RPMI7951 (cell line): ENCODE measurements around the gene G0S2. TPM values are rescaled to one million over a fixed set of nuclear protein-coding genes. Genes with fewer than 3 reads are reported as not detected.
"Not testable (repeated sequence)": the region's sequence is repeated elsewhere in the genome, so short reads cannot be mapped to it uniquely, and the experiment has no call there.

Source experiments
- DNase-seq: peaks from one replicate; pipeline ENCODE4 v3.0.0-alpha.2; 2012; ENCODE audit warnings: low read depth
- total RNA-seq: library from RNA; depleted of rRNA; stranded (reverse); fragments of >200 nt; shearing (Covaris generic); gene quantifications from 2 replicates; pipeline ENCODE4 v1.2.3, GENCODE V29; 2014

G0S2 gene
- total RNA-seq, 1 experiment from 2014 or later = 20.9 TPM

DNA sequence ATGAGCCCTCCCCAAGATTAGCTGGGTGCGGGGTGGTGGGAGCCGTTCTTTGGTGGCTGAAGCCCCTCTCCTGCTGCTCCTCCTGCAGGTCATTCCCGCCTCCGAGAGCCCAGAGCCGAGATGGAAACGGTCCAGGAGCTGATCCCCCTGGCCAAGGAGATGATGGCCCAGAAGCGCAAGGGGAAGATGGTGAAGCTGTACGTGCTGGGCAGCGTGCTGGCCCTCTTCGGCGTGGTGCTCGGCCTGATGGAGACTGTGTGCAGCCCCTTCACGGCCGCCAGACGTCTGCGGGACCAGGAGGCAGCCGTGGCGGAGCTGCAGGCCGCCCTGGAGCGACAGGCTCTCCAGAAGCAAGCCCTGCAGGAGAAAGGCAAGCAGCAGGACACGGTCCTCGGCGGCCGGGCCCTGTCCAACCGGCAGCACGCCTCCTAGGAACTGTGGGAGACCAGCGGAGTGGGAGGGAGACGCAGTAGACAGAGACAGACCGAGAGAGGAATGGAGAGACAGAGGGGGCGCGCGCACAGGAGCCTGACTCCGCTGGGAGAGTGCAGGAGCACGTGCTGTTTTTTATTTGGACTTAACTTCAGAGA is 448 bp downstream of the G0S2 start:
- peak; percentile 47 for DNase-seq

DNA sequence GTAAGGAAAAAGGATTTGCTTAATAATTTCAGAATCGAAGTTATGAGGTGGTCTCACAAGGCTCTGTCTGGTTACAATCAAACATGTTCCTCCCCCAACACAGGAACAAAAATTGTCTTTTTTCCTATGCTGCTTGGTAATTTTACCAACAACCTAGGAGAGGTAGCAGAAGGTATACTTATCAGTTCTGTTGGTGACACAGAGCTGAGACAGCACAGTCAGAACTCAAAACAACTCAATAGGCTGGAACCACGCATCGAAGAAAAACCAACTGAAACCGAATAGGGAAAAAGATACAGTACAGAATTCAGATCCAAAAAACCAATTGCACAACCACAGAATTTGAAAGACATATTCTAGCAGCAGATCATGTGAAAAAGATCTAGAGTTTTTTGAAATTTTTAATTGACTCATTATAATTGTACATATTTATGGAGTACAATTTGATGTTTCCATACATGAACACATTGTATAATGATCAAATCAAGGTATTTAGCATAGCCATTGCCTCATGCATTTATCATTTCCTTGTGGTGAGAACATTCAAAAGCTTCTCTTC is 3.8 kb downstream of the G0S2 start:
- no peak for DNase-seq

DNA sequence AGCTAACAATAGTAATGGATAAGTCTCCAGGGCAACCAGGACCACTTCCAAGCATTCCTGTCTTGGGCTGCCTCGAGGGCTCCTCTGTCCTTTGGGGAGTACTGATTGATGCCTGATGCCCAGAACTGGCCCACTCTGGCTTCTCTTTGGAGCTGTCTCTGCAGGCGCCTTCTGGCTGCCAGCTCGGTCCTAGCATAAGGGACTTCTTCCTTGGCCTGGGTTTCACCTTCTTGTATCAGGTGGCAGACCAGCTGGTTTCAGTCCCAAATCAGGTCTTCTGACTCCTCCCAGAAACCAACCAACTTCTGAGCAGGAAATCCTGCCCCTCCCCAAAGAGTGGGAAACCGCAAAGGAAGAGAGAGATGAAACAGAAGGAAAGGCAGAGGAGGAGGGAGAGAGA is 10.6 kb downstream of the G0S2 start:
- no peak for DNase-seq

DNA sequence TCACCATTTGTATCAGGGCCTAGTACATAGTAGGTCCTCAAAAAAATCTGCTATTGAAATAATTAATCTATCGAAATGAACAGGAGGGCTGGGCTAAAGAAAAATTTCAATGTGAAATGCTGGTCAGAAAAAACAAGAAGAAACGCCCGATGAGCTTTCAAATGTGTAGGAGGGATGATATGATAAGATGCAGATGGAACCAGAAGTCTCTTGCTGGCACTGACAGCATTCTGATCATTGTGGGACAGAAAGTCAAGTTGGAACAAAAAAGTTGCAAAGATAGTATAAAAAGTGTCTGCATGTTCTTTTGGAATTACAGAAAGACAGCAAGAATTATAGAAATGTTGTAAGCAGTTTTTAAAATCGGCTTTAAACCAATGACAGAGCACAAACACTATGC is 11.1 kb downstream of the G0S2 start:
- DNase-seq = no peak

DNA sequence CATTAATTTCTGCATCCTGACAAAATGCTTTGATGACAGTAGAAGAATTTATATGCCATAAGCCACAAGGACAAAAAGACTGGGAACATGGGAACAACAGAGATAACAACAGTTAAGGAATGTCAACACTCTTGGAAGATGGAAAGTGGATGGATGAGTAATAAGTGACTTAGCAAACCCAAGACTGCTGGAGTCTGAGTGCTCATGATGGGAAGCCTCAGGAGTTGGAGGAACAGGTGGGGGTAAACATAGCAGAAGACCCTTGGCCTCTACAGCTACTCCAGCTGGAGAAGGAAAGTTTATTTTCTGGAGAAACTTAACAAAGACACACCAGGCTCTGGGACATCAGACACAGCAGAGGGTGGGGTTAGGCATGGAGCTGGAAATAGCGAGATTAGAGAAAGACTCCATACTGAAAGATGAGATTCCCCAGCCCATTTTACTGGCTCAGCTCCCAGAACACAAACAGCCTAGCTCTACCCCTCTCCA is 13.6 kb downstream of the G0S2 start:
- DNase-seq = peak; percentile 79

DNA sequence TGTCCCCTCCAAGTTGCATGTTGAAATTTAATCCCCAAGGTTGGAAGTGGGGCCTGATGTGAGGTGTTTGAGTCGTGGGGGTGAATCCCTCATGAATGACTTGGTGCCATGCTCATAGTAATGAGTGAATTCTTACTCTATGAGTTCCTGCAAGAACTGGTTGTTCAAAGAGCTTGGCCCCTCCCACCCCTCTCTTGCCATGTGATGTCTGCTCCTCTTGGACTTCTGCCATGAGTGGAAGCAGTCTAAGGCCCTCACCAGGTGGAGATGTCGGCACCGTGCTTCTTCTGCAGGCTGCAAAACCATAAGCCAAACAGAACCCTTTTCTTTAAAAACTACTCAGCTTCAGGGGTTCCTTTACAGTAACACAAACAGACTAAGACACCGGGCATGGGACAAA is 14.3 kb downstream of the G0S2 start:
- peak; percentile 45 for DNase-seq

DNA sequence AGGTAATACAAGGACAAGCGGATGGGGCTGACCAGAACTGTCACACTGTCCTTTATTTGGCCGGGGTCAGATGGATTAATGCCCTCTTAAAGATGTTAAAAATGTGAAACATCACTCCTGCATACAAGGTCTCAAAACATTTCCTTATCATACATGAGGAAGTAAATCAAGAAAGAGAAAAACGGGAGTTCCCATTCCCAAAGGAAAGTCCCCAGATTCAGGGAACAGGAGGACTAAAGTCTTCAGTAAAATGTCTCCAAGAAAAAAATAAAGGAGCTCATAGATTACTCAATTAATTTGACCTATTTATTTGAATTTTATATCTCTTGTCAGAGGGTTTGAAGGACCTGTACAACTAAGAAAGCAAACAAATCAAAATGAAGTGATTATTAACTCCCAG is 16.0 kb downstream of the G0S2 start:
- DNase-seq = no peak

DNA sequence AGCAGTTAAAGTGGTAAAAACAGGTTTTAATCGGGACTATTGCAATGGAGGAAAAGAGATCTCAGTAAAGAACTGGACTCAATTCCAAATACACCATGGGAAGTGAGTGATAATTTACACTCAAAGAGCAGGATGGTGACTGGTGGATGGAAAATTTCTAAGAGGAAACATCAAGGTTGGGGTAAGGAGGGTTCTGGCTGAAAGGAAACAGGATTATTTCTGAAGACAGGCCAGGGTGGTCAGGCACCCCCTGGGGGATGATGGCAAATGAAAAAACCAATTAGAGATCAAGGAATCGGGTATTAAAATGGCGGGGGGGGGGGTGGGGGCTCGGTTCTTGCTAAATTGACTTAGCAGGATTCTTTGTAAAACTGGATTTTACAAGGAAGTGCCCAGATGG is 17.1 kb downstream of the G0S2 start:
- peak; percentile 25 for DNase-seq

DNA sequence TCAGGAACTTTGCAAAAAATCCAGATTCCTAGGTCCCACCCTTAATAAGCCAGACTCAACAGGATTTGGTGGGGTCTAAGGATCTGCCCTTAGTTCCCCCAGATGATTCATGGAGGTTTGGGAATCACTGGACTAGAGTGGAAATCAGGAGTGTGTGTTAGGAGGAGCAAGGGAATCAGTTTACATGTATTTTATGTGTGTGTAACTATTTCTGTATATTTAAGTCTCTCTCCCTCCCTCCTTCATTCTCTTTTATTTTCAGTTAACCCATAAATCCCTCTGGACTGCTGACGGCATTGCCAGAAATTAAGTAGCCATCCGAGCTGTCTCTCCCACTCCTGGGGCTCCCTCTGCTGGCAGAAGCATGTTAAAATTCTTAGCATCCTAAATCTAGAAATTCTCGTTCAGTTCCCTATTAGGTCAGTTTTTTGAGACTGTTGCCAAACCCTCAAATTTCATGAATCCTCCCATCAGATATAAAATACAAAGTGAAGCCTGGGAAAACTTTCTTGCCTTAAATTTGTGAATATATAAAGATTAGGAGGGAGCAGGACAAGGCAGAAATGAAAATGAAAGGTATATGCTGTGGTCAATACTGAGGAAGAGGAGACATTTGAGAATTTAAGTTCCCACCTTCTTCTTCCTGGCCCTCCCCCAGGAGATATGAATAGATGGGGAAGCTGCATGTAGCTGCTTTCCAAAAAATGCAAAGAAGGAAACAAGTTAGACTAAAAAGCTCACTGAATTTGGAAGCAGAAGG is 17.7 kb downstream of the G0S2 start:
- DNase-seq = peak; percentile 80

DNA sequence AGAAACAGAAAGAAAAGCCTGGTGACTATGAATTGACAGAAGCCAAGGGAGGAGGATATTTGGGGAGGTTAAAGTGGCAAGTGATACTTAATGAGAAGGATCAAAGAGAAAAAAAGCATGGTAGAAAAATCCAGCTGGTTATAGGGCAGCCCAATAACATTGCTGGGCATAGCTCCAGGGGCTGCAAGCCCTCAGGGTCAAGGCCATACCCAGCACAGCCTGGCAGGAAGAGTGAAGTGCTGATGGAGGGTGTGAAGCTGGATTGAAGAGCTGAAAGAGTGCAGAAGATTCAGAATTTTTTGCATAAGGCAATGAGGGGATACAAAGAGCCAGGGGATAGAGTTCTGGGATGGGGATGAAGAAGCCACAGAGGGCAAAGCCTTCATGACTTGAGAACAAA is 21.5 kb downstream of the G0S2 start:
- DNase-seq = no peak

DNA sequence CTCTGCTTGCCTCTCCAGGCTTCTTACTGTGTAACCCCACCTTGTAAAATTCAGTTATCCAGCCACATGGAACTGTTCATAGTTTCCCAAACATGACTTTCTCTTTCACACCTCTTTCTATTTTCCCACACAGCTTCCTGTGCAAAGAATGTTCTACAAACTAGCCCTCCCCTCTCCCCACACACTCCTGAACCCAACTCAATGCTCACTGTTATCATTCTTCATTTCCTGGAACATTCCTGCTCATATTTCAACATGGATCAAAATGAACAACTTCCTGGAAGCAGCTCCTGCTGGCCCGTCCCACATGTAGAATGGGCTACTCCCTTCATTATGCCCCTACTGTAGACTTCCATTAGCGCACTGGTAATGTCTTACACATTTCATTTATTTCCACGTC is 21.9 kb downstream of the G0S2 start:
- no peak for DNase-seq

DNA sequence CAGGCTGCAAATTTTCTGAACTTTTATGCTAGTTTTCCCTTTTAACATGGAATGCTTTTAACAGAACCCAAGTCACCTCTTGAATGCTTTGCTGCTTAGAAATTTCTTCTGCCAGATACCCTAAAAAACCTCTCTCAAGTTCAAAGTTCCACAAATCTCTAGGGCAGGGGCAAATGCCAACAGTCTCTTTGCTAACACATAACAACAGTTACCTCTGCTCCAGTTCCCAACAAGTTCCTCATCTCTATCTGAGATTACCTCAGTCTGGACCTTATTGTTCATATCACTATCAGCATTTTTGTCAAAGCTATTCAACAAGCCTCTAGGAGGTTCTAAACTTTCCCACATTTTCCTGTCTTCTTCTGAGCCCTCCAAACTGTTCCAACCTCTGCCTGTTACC is 25.5 kb downstream of the G0S2 start:
- not testable (repeated sequence) for DNase-seq

DNA sequence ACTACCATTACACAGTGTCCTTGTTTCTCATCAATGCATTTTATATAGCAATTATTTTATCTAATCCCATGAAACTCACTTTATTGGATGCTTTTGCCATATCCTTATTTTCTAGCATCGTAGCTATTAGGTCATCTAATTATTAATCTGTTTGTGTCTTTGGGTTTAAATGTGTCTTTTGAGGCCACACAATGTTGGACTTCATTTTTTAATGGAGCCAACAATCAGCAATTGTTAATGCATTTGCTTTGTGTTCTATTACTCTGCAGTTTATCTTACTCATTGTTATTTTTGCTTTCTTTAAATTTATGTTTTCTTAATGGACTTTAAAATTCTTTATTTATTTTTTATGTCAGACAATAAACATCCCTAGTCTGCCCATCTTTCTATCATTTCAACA is 27.6 kb downstream of the G0S2 start:
- DNase-seq = no peak

DNA sequence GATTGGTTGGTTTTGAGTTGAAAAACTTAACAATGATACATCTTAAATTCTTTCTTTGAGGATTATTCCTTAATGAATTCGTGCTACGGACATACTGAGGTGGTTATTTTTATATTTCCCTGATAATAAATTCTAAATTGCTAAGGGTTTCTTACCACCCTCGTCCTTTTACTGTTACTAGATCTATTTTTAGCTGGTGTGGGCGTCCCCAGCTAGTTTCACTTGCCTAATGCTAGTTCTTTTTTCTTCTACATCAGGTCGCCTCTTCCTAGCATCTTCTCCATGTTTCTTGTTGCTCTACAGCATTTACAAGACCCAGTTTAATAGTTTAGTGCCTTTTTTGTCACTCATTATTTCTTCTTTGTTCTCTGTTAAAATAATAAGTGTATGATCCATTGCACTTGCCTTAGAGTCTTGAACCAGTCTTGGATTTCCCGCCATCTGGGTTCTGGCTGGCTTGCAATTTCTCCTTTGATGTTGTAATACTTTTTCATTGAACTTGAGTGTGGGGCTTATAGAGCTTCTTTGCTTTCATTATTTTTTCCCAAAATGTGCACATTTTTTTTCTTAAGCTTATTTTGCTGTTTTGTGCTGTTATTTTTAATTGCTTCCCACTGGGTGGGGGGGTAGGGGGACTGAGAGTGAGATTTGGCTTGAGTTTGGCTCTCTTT is 28.8 kb downstream of the G0S2 start:
- no peak for DNase-seq

DNA sequence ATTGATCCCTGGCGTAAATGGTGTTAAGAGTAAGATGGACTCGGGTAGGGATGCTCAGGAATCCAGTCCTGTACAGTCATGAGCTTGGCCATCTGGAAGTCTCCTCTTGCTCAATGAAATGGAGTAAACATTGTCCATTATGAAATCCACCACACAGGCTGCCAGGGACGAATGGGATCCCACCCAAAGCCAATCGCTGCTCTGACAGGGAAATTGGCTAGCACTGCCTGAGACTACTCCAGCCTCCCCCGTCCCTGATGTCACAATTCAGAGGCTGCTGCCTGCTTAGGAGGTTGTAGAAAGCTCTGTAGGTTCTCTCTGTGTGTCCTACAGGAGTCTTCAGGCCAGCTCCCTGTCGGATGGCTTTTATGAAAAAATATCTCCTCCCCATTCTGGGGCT is 29.4 kb downstream of the G0S2 start, which contains the start of gene HSD11B1:
Gene HSD11B1, plus strand, starts transcription at position 263 of the 400 bp plus-strand sequence. Its CDS starts 97 bp downstream, at position 360.
- peak; percentile 37 for DNase-seq

DNA sequence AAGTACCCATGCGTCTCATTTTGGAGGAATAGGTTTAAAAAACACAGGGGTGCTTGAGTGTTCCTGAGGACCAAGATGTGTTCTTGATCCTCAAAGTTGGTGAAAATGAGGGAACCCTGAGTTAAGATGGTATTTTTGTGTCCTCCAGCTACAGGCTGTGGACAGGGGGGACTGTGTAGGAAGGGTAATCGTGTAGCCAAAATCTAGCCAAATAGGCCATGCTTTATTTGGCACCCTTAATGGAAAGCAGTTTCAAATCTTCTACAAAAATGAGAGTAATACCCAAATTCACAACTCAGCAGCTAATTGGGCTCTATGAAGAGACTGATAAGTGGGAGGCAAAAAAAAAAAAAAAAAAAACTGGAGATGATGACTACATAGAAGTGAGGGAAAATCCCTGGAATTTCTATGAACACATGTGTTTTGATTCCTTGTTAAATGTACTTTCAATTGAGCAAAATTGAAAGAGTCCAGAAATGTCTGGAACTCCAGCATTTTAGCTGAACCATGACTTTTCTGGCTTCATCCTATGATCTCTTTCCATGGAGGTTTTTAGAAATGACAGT is 29.9 kb downstream of the G0S2 start:
- DNase-seq = no peak

DNA sequence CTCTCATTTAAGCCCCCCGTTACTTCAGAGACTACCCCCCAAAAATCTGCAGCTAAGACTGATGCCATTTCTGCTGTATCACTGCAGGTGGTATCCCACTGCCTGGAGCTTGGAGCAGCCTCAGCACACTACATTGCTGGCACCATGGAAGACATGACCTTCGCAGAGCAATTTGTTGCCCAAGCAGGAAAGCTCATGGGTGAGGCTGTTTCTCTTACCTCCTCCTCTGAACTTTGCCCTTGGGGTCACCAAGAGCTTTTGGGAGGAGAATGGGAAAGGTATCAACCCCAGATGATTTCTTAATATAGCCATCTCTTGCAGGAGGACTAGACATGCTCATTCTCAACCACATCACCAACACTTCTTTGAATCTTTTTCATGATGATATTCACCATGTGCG is 31.4 kb downstream of the G0S2 start:
- DNase-seq = no peak

DNA sequence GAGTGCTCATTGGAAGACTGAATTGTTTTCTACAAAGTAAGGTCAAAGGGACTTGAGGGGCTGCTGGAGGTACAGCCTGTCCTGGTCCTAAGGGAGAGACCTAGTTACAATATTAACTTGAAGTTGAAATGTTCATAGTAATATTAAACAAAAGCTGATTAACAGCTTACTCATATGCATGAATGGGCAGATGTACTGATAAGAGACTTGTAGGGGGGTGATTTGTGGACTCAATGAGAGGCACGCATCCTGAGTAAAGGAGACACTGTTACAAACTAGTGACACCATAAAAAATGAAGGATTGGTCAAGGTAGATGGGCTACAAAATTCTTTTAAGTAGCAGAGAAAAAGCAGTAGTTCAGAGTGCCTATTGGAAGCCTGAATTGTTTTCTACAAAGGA is 32.1 kb downstream of the G0S2 start:
- no peak for DNase-seq

DNA sequence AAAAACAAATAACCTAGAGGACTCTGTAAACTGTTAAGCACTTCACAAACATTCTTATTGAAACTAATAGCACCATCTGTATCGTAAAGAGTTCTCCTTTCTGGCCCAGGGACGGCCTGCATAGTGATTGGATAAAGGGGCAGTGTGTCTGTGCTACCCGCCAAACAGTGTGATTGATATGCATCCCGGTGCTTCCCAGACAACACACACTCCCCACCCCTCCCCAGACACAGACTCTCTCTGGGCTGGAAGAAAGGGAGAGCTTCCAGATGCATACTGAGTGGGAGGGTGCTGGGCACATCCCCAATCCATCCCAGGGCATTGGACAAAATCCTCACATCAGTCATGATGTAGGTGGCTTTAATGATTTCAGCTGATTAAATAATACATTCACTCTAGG is 33.1 kb downstream of the G0S2 start:
- no peak for DNase-seq

DNA sequence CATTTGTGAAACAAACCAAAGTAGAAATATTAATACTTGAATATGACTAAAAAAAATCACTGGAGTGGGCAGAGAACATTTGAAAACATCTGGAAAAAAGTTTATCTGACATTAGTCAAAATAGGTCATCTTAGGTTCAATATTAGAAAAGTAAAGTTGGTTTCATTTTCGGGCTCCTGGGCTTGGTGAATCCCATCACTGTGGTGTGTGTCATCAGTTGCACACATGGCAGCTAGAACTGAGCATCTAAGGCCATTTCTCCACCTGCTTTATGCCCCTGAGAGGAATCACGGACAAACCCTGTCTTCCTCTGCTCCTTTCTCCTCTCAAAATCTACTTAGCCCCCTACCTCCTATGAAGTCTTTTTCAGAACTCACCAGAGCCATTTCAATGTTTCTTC is 34.9 kb downstream of the G0S2 start:
- peak; percentile 25 for DNase-seq

DNA sequence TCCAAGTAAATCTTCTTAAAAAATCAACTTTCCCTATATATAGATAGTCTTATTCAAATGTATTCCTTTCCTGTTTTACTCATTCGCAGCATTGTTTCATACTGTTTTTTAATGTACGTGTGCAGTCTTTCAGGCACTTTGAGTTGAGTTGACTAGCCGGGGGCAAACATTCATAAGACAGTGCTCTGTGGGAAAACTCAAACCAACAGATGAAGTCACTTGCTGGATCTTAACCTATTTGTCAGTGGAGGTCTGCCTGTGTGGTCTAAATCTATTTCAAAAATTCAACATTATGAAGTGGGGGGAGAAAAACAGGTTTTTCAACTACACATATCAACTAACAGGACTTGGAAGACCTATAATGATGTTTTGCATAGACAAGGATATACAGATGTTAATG is 35.6 kb downstream of the G0S2 start:
- no peak for DNase-seq

DNA sequence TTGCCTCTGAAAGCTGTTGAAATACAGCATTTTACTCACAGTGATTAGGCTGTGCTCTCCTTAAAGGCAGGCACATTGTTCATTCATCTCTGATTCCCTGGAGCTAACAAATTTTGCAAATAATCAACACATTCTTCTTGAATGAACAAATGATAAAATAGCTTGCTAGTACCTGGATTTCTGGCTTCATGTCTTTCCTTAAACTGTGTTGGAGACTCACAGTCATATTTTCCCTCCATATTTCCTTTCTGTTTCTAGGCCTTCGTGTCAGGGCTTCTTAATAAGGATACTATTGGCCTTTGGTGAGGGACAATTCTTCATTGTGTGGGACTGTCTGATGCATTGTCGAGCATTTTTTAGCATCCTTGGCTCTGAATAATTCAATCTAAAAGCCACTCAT is 39.1 kb downstream of the G0S2 start:
- no peak for DNase-seq
